ENCODE results near the gene B4GALNT4.
"Not testable (repeated sequence)": the region's sequence is repeated elsewhere in the genome, so short reads cannot be mapped to it uniquely, and the experiment has no call there.

B4GALNT4 gene

DNA sequence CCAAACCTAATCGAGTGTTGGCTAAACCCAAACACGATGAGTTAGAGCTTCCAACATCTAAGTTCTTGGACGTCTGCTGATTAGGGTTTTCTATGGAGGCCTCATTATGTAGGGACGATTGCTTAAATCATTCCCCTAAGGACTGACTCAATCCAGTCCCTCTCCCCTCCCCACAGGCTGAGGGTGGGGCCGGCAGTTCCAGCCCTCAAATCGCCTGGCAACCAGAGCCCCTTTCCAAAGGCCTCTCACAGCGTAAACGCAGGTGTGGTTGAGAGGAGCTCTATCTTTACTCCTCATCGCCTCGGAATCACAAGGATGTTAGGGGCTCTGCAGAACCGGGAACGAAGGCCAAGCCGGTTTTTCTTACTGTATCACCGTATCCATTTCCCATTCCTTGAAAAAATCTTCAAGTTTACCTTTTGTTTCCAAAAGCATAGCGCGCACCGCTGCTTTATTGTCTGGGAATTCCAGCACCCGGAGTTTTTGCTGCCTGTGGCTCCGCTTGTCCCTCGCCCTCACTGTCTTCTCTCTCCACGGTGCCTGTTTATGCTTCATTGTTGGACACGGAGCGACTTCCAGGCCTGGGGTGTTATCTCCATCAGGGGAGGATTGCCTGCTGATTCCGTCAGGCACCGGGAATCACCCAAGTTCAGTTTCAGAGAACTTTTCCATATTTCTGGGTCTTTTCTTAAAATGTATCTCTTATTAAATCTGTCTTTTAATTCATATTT lies 34.9 kb upstream of the B4GALNT4 start:
- no peak for DNase-seq (ENCODE audit: low read depth)

DNA sequence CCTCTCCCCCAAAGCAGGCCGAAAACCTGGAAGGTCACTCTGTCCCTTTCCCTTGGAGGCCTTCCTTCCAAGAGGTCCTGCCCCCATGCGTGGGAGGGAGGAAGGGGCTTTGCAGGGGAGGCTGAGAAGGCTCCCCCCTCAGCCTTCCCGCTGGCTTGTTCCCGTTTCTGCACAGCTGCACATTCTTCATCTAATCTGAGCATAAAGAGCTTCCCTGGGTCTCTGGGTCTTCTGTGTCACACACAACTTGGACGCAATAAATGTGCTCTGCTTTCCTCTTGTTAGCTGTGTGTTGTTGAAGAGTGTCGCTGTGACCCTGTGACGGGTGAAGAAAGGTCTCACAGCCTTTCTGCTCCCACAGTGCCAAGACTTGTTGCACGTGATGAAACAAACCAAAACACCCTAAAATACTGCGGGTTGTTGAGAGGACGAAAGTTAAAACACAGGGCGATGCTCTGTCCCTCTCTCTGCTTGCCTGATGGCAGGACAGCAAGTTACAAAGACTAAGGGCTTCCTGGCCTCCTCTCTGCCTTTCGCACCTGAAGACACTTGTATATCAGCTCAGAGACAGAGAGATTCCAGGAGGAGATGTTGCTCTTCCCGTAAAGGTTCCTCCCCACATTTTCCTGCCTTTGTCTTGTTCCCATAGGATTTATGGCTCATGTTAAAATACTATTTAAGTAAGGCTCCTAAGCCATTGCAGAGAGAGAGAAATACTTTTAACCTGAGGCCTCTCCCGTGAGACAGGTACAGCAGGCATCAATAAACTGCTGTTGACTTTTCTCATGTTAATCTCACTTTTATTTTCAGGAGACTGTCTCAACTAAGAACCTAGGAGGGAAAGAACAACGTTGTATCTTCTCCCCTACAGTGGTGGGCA lies 33.3 kb upstream of the B4GALNT4 start:
- no peak for DNase-seq (ENCODE audit: low read depth)

DNA sequence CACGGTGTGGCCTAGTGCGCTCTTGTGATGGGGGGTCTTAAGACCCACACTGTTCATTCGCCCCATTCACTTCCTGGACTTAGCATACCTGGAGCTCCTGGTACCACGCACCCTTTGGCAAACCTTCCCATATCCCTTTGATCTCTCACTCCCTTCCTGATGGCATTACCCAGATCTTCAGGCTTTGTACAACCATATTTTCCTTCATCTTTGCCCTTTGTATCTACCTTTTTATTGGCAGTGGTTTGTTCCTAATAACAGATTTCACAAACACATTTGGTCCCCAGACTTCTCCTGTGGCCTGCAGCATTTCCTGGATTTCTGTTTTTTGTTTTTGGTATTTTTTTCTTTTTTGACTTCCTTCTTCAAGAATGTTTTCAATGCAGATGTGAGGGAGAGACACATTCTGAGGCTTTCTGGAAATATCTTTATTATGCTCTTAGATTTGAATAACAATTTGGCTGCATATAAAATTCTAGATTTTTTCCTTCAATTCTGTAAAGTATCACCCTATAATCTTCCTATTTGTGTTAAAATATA lies 32.6 kb upstream of the B4GALNT4 start:
- DNase-seq (ENCODE audit: low read depth): no peak

DNA sequence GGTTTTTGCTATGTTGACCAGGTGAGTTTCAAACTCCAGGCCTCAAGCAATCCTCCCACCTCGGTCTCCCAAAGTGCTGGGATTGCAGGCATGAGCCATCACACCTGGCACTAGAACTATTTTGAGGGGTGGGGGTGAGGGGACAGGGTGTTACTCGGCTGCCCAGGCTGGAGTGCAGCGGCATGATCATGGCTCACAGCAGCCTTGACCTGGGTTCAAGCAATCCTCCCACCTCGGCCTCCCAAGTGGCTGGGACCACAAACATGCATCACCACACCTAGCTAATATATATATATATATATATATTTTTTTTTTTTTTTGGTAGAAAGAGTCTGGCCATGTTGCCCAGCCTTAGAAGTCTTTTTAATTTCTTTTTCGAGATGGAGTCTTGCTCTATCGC lies 31.6 kb upstream of the B4GALNT4 start:
- no peak for DNase-seq (ENCODE audit: low read depth)

DNA sequence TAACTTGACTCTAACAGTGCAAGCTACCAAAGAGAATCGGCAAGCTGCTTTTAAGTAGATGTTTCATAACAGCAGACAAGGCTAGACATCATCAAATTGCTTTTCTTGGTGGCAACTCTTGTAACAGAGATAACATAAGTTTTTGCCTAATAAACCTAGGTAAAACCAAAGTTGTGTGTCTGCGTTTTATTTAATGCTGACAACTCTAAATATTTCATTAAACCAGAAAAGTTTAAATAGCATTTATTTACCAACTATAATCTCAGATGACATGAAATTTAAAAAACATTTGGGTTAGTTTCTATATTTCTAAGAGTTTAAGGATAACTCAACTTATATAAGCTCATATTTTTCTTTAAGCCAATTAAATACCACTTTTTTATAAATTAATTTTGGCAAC lies 29.3 kb upstream of the B4GALNT4 start:
- DNase-seq (ENCODE audit: low read depth): no peak

DNA sequence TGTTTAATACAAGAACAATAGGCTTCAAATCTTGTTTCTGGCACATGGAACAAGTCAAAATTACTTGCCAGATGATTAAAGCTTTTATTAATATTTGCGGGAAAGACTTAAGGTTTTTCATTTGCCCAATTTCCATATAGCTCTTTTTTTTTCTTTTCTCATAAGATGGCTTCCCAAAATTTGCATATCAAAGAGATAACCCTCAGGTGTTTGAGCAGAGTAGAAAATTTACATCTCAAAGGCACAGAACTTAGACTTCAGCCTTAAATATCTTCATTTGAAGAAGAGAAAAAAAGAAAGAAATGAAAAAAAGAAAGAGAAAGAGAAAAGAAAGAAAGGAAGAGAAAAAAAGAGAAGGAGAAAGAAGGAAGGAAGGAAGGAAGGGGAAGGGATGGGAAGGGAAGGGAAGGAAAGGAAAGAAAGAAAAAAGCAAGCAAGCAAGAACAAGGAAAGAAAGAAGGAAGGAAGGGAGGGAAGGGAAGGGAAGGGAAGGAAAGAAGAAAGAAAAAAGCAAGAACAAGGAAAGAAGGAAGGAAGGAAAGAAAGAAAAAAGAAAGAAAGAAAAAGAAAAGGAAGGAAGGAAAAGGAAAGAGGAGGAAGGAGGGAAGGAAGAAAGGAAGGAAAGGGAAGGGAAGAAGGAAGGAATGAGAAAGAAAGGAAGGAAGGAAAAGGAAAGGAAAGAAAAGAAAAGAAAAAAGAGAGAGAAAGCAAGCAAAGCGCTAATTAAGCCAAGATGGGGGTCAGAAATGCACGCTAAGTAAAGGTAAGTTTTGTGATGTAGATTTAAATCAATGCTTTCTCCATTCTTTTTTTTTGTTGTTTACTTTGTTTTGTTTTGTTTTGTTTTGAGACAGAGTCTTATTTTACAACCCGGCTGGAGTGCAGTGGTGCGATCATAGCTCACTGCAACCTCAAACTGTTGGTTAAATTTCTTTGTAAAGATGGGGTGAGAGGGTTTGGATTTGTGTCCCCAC lies 28.5 kb upstream of the B4GALNT4 start:
- DNase-seq (ENCODE audit: low read depth): no peak

DNA sequence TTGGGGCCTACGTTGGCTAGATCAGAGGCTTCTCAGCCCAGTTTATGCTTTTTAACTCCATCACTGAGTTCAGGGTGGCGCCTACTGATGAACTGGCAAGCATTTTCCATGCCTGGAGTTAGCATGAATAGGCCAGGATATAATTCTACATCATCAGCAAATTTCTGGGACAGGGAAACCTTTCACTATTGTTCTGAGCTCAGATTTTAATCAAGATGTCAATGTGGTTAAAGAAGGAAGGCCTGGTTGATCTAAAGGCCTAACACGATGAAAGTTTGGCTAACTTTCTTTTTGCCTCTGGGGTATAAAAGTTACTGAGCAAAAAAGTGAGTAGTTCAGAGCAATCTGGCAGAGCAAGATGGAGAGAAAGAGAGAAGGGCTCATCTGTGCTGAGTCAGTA lies 27.0 kb upstream of the B4GALNT4 start:
- no peak for DNase-seq (ENCODE audit: low read depth)

DNA sequence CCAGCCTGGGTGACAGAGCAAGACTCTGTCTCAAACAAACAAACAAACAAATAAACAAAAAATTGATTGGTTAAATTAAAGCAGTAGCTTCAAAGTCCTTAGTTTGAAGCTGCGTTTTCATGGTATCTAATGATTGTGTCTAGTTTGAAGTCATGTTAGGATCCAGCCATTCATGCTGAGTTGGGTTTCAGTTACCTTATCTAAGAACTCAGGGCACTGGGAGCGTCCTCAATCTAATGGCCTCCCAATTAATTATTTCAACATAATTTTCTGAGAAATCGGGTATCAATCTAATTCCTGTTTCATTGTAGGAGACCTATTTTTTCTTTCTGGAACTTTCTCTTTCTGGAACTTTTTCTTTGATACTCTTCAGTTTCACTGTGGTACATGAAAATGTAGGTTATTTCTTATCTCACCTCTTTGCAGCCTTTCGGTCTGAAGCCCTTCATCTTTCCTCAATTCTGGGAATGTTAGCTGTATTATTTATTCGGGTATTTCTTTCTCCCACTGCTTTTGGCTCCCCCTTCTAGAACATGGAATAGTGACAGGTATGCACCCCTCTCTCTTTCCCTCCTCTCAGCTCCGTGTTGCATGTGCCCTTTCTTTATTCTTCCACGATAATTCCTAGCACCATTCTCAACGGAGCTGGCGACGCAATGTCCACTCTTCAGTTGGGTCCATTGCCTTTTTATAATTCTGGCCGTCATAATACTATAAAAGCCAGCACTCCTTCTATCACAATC lies 24.3 kb upstream of the B4GALNT4 start:
- DNase-seq (ENCODE audit: low read depth): no peak

DNA sequence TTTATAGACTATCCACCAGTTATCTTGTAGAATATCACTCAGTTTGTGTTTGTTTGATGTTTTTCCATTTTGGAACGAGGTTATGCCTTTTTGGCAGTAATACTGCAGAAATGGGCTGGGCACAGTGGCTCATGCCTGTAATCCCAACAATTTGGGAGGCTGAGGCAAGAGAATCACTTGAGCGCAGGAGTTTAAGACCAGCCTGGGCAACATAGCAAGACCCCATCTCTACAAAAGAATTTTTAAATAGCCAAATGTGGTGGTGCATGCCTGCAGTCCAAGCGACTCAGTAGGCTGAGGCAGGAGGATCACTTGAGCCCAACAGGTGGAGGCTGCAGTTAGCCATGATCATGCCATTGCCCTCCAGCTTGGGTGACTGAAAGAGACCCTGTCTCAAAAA lies 22.8 kb upstream of the B4GALNT4 start:
- DNase-seq (ENCODE audit: low read depth): no peak

DNA sequence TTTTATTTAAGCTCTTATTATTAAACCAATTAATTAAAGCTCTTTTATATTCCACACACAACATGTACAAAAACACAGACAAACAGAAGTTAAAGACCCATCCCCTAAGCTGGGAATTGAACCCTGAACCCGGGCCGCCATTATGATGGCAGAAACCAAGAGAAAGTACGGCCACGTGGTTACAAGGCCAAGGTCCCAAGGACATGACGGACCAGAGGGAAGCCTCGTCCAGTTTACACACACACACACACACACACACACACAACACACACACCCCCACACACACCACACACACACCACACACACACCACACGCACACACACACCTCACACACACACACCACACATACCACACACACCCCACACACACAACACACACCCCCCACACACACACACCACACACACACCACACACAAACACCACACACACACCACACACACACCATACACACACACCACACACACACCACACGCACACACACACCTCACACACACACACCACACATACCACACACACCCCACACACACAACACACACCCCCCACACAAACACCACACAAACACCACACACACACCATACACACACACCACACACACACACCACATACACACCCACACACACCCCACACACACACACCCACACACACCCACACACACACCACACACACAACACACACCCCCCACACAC lies 19.9 kb upstream of the B4GALNT4 start:
- not testable (repeated sequence) for DNase-seq (ENCODE audit: low read depth)

DNA sequence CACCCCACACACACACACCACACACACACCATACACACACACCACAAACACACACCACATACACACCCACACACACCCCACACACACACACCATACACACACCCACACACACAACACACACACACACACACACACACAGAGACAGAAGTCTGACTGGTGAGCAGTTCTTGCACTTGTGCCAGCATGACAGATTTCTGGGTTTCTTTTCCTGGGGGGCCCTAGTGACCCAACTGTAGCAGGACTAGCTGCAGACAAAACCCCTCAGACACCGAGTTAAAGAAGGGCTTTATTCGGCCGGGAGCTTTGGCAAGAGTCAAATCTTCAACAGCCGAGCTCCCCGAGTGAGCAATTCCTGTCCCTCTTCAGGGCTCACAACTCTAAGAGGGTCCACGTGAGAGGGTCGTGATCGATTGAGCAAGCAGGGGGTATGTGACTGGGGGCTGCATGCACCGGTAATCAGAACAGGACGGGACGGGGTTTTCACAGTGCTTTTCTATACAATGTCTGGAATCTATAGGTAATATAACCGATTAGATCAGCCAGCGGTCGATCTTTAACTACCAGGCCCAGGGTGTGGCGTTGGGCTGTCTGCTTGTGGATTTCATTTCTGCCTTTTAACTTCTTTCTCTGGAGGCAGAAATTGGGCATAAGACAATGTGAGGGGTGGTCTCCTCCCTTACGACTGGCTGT lies 19.1 kb upstream of the B4GALNT4 start:
- not testable (repeated sequence) for DNase-seq (ENCODE audit: low read depth)

DNA sequence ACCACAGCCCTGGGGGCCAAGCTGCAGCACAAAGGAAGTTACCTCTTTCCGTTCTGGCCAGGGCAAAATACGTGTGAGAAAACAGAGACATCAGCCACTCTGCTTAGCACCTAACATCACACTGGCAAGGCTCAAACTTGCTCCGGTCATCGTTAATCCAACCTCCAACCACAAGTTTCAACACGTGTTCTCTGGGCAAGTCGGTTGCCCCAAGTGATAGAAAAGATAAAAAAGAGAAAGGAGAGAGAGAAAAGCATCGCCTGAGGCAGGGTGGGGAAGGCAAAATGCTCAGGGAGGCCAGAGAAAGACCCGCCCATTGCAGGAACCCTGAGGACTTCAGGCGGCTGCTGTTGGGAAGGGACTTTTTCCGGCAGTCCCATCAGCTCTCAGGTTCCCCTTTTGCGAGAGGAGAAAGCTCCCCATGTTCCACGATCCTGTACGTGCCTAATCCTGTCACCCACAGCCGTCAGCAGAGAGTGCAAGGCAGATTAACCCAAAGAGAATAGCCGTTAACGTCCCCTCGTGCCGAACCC lies 18.5 kb upstream of the B4GALNT4 start:
- no peak for DNase-seq (ENCODE audit: low read depth)

DNA sequence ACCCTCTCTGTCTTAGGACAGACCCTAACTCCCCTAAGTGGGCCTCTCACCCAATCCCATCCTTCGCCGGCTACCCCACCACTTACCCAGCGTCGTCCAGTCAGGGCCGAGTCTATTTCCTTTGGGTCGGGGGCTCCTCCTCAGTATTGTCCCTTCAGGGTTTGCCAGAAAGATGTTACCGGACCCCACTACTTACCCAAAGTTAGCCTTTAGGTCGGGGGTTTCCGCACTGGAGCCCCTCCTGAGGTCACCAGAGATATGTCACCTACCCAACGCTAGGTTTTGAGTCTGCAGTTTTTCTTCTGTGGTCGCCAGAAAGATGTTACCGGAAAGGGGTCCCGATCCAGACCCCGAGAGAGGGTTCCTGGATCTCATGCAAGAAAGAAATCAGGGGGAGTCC lies 17.9 kb upstream of the B4GALNT4 start:
- DNase-seq (ENCODE audit: low read depth): no peak

DNA sequence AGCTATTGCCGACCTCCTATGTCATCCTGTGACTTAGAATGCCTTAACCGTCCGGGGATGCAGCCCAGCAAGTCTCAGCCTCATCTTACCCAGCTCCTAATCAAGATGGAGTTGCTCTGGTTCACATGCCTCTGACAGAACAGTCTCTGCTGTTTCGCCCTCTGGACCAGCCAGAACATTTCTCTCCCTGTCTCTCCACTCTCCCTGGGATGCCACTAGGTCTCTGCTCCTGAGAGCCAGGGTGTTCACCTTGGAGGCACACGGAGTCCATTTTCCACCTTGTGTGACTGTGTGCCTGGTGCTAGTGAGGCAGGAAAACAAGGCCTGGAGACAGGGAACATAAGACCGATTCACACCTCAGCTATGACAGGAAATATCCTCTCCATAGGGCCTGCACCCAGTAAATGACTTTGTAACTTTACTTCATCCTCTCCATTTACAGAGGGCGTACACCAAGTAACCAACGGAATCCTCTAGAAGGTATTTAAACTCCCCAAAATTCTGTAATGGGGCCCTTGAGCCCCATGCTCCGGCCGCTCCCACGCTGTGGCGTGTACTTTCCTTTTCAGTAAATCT lies 16.8 kb upstream of the B4GALNT4 start:
- no peak for DNase-seq (ENCODE audit: low read depth)

DNA sequence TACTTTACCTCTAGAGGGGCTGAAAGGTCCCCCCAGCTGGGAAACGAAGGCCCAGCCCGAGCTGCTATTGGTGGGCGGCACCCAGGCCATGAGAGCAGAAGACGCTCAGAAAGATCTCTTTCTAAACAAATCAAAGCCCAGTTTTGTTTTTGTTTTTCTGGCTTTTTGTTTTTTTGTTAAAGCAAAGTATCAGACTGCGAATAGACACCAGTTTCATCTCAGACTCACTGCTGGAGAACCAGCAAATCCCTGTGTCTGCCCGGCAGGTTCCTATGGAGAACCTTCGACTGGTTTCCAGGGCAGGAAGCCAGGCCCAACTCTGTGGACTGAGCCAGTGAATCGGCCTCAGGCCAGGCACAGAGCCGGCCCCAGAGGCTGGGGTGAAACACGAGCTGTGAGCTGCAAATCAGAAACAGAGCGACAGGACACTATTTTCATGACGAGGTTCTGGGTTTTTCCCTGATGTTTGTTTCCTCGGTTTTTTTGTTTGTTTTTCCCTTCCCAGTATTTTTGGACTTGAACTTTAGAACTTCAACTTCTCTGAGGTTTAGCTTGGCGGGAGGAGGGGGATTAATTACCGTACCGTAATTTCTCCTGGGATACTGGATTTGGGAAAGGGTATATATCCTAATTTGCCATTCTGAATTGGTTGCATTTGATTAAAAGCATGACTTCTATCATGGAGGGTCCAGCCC lies 16.0 kb upstream of the B4GALNT4 start:
- DNase-seq (ENCODE audit: low read depth): peak; percentile 38

DNA sequence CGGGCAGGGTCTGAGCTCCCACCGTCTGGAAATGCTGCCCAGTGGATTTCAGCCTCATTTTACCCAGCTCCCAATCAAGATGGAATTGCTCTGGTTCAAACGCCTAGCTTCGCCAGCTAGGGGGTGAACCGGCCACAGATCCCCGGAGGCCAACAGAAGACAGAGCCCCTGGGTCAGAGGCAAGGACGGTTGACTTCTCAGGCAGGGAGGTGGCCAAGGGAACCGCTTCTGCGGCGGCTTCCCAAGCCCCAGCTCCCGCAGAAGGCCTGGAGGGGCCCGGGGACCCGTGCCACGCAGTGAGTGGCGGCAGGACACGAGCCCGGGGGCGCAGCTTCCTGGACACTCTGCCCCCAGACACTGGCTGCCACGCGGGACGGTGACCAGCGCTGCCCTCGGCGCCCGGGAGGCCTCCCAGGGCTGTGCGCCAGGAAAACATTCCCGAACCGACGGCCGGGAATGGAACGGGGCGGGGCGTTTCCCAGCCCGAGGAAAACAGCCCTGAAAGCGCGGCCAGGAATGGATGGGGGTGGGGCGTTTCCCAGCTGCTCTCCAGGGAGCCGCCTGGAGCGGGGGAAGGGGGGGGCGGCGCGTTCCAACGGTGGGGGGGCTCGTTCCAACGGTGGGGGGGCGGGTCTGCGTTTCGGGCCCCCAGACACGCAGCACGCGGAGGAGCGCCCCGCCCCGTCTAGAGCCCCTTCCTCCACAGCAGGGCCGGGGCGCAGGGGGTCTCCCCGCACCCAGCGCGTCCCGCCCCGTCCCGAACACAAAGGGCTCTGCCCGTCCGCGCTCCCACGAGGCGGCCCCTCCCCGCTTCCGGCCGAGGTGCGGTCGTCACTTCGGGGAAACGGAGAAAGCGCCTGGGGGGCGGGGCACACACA lies 13.5 kb upstream of the B4GALNT4 start:
- peak; percentile 90 for DNase-seq (ENCODE audit: low read depth)

DNA sequence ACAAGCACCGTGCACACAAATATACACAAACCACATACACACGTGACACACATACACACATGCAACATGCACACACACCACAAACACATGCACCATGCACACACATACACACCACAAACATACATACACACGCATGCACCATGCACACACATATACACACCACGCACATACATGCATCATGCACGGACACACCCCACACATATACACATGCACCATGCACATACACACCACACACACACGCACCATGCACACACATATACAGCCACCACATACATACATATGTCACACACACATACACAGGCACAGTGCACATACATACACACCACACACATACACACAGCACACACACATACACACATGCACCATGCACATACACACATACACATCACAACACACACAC lies 12.7 kb upstream of the B4GALNT4 start:
- DNase-seq (ENCODE audit: low read depth): no peak

DNA sequence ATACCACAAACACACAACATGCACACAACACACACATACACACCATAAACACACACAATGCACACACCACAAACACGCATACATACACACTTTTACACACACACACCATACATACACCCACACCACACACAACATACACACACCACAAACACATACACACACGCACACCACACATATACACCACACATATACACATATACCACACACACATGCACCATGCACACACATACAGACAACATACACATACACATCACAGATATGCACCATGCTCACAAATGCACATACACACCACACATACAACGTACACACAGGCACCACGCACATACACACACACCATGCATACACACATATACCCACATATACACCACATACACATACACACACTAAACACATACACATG lies 11.7 kb upstream of the B4GALNT4 start:
- DNase-seq (ENCODE audit: low read depth): no peak
